Hindlimb muscle (tissue), 1 donor: ENCODE data around the gene TLE5. TPM values are rescaled to one million over a fixed set of nuclear protein-coding genes. Genes with fewer than 3 reads are reported as not detected.
A peak's percentile ranks its signal among the peaks of the same experiment; 100 is the strongest.
"Not testable (repeated sequence)": the region's sequence is repeated elsewhere in the genome, so short reads cannot be mapped to it uniquely, and the experiment has no call there.

Experiments
- DNase-seq: peaks from one replicate; pipeline ENCODE4 v3.0.0-alpha.2; 2013
- polyA plus RNA-seq: library from polyadenylated mRNA; unstranded; fragments of 120-200 nt; gene quantifications from one replicate; pipeline ENCODE4 v1.2.1, GENCODE V29; 2013; ENCODE audit not compliant: insufficient read length

TLE5 gene
- polyA plus RNA-seq, 1 donor: 691 TPM

DNA sequence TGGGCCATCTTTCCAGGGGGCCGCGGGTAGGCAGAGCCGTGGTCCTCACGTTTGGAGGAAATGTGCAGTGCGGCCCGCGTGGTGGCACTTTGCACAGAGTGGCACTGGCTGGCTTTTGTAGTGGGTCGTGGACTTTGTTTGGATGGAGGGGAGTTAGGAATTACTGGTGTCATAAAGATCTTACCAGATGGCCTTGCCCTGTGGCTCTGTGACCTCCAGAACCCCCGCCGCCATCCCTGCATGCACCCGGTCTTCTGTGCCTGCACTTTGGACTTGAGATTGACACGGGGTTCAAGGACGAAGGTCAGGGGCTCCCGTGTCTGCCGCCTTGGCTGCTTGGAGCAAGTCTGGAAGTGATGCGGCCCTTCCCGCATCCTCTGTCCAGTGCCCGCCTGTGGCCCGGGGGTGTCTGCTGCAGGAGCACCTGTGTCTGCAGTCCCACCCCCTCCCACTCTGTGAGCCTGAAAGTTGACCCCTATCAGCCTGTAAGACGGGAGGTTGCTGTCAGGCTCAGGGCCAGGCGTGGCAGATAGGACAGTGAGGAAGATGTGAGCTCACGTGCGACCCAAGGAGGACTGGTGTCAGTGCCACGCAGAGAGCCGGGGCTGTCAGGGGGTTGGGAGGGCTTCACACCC lies 34.1 kb upstream of the TLE5 start:
- no peak for DNase-seq

DNA sequence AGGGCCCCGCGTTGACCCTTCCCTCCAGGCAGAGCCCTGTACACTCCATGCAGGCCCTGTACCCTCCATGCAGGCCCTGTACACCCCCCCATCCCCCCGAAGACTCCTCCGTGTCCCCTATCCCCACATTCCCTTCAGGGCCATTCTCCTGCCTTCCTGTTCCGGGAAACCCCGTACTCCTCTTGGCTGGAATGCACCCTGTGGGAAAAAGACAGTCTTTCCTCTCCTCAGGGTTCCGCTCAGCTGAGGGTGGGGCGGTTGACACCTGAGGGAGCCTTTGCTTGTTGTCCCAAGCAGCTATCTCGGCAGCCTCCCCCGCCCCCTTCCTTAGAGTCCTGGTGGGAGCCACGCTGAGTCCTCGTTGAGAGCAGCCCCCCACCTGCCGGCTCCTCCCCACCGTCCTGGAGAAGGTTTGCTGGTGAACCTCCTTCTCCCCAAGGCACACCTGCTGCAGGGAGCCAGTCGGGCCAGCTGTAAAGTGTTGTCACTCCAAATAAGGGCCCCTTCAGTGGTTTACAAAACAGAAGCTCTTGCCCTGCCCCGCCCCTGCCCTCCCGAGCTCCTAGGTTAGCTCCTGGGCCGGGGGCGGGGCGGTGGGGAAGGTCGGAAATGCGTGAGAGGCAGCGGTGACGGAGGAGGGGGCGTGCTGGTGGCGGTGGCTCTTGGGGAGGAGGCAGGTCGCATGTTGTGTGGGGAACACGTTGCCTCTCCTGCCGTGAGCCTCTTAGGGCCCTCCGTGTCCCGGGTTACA lies 33.3 kb upstream of the TLE5 start:
- no peak for DNase-seq

DNA sequence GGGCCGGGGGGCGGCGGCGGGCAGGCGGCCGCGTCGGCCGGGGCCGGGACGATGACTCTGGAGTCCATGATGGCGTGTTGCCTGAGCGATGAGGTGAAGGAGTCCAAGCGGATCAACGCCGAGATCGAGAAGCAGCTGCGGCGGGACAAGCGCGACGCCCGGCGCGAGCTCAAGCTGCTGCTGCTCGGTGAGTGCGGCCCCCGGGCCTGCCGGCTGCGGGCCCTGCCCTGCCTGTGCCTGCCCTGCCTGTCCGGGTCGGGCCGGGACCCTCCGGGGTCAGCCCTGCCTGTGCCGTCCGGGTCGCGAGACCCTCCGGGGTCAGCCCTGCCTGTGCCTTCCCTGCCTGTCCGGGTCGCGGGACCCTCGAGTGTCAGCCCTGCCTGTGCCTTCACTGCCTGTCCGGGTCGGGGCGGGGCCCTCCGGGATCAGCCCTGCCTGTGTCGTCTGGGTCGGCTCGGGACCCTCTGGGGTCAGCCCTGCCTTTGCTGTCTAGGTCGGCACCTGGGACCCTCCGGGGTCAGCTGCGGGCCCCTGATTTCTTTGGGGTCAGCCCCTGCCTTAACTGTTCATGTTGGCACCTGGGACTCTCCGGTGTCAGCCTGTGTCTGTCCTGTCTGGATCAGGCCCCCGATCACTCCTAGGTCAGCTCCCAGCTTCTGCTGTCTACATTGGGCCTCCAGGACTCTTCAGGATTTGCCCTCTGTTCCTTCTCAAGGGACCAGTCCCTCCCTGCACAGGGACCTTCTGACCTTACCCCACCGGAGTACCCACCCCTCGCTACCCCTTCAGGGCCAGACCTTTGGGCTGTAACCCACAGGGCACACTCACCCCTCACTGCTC lies 32.5 kb upstream of the TLE5 start:
- no peak for DNase-seq

DNA sequence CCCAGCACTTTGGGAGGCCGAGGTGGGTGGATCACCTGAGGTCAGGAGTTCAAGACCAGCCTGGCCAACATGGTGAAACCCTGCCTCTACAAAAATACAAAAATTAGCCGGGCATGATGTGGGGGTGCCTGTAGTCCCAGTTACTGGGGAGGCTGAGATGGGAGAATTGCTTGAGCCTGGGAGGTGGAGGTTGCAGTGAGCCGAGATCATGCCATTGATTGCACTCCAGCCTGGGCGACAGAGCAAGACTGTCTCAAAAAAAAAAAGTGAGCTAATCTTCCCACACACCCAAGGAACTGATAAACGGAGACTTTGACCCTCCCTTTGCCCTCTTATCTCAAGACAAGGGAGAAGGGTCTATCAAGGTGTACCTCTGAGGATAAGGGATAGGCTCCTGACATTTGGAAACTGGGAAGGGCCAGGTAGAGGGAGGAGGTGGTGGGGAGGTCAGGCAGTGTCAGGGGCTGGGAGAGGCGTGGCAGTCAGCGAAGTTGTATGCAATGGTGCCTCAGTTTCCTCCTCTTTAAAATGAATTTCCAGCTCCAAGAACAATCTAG lies 27.1 kb upstream of the TLE5 start:
- not testable (repeated sequence) for DNase-seq

DNA sequence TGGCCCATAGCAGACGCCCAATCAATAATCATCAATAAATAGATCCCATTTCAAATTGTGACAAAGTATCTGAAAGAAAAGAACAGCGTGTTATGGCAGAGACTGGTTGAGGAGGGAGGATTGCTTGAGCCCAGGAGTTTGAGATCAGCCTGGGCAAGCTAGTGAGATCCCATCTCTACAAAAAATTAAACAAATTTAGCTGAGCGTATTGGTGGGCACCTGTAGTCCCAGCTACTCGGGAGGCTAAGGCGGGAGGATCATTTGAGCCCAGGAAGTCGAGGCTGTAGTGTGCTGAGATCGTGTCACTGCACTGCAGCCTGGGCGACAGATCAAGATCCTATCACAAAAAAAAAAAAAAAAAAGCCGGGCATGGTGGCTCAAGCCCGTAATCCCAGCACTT lies 25.5 kb upstream of the TLE5 start:
- DNase-seq: no peak

DNA sequence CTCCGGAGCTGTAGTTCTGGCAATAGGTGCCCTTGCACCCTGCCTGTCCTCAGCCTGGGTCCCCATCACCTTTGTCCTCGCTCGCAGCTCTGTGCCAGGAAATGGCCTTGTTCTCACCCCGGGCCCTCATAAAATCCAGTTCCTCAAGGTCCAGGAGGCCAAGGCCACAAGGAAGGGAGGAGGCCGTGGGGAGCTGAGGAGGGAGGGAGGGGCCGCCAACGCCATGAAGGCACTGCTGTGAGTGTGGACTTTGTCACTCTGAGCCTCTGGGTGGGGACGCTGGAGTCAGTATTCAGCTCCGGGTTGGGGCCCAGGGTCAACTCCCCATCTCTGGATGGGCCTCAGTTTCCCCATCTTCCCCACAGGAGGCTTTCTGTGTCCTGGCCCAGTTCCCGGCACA lies 22.6 kb upstream of the TLE5 start:
- DNase-seq: no peak

DNA sequence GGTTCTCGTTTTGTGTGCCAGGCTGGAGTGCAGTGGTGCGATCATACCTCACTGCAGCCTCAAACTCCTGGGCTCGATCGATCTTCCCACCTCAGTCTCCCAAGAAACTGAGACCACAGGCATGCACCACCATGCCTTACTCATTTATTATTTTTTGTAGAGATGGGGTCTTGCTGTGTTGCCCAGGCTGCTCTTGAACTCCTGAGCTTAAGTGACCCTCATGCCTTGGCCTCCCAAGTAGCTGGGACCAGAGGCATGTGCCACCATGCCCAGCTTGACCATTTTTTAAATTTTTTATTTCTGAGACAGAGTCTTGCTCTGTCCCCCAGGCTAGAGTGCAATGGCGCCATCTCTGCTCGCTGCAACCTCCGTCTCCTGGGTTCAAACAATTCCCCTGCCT lies 21.7 kb upstream of the TLE5 start:
- no peak for DNase-seq

DNA sequence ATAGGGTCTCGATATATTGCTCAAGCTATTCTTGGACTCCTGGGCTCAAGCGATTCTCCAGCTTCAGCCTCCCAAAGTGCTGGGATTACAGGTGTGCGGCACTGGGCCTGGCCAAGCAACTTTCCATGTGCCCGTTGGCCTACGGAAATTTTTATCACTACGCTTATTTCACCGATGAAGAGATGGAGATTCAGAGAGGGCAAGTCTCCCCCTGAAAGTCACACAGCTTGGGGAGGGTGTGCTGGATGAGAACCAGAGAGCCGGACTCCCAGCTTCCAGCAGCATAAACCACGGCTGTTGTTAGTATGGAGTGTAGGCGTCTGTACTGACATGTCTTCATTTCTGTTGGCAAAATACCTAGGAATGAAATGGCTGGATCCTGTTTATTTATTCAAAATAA lies 20.0 kb upstream of the TLE5 start:
- DNase-seq: no peak

DNA sequence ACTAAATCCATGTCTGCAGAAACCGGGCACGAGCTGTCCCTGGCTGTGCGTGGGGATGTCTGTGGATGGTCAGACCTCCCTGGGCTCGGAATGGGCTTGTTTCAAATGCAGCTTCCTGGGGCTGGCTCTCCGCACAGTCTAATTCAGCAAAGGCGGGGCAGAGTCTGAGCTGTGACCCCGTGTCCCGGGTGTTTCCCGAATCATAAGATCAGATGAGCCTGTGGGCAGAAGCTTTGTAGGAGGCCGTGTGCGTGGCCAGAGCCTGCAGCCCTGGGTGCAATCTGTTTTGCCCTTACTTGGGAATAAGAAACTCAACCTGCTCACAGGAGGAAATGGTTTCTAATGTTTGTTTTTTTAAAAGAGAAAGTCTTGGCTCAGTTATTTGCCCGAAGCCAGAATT lies 18.0 kb upstream of the TLE5 start:
- no peak for DNase-seq

DNA sequence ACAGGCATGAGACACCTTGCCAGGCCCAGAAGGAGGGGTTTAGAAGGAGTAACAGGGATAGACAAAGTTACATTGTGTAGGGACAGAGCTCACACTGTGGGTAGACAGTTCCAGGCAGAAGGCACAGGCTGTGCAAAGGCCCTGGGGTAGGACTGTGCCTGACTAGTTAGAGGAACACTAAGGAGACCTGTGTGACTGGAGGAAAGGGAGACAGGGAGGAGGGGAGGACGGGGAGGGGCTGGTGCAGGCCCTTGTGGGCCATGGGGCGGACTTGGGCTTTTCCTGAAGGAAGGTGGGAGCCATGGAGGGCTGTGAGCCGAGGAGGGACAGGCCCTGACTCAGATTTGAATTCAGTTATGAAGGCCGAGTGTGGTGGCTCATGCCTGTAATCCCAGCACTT lies 17.3 kb upstream of the TLE5 start:
- DNase-seq: no peak

DNA sequence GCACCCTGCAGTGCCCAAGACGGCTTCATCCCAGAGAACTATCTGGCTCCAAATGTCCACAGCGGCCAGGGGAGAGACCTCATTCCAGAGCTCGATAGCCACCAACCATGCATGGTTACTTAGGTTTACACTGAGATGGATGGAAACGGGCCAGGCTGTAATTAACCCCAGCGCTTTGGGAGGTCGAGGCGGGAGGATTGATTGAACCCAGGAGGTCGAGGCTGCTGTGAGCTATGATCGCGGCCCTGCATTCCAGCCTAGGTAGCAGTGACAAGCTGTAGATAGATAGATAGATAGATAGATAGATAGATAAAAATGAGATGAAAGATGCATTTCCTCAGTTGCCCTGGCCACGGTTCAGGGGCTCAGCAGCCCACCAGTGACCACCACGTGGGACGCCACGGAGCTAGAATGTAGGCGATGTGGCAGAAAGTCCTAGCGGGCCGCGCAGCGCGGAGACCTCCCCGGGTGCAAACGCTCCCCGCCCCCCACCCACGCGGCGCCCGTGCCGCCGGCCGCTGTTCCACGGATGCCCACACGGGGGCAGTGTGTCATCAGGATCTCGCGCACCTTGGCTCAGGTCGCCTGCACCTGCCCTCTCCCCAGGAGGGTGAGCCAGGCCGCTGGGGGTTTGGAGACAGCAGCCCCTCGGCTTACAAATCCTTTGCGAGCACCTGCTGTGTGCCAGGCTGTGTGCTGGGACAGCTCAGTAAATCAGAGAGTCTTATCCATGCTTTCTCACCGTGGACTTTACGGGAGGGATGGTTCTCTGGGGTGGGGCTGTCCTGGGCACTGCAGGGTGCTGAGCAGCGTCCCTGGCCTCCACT lies 13.5 kb upstream of the TLE5 start:
- peak; percentile 63 for DNase-seq

DNA sequence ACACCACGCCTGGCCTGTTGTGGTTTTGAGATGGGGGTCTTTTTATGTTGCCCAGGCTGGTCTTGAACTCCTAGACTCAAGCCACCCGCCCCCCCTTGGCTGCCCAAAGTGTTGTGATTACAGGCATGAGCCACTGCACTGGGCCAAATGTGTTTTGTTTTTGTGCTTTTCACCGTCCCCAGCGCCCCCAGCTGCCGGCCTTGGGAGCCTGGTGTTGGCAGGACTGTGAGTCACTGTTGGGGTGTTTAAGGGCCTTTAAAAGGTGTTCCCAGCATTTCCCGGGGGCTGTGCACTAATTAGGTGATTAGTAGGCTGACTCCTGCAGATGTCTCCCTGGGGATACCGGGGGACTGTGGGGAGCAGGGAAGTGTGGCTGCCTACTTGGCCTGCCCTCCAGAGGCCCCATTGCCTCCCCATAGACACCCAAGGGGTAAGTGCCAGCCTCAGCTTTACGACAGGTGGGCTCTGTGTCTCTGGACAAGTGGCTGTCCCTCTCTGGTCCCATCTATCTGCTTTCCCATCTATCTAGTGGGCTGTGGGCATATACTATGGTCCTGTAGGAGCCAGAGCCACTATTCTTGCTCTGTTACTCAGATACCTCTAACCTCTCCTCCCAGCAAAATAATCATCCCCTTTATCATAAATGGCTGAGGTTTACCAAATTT lies 11.8 kb upstream of the TLE5 start:
- DNase-seq: no peak

DNA sequence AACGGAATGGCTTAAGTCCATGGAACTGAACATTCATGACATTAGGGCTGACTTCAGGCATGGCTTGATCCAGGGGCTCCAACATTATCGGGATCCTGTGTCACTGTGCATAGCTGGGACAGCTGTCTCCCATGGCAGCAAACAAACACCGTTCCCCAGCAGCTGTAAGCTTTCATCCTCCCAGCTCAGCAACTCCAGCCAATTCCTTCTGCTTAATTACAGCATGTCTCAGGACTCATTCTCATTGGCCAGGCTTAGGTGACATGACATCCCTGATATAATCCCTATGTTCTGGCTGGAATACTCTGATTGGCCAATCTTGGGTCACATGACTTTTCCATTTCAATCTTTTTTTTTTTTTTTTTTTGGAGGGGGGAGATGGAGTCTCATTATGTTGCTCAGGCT lies 10.9 kb upstream of the TLE5 start:
- peak; percentile 59 for DNase-seq

DNA sequence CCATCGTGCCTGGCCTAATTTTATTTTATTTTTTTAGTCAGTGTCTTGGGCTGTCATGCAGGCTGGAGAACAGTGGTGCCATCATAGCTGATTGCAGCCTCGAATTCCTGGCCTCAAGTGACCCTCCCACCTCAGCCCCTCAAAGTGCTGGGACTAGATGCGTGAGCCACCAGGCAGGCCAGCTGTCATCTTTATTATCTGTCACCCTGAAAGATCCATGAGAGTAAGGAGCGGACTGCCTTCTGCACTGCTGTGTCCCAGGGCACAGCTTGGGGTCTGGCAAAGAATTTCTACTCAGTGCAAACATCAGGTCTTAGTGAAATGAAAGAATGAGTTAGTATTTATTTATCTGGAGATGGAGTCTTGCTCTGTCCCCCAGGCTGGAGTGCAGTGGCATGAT lies 9.5 kb upstream of the TLE5 start:
- no peak for DNase-seq

DNA sequence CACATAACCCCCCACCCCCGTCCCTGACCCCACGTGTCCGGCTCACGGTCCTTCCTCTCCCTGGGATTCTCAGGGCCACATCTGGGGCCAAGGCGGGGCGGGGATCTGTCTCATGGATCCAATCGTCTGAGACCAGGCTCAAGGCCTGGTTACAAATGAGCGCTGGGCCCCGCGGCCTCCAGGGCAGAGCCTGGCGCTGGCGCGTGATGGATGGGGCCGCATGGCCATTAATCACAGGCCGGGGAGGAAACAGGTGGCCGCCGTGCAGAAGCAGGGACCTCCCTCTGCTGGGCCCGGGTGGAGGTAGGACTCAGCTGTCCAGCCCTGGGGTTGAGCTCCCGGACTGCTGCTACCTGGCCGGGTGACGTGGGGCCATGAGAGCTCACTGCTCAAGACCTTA lies 5.8 kb upstream of the TLE5 start:
- DNase-seq: no peak

DNA sequence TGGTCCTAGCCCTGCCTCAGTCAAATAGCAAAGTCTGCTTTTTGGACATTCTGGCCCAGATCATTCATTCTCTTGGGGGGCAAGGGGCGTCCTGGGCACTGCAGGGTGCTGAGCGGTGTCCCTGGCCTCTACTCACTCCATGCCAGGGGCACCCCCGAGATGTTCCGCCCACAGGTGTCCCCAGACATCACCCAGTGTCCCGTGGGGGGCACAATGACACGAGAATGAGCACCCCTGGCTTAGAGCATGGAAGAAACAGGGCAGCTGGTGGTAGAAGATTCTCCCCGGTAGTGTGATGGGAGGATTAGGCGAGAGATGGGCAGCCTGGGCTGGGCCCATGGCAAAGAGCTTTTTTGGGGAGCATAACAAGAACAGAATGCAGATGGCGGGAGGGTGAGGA lies 5.3 kb upstream of the TLE5 start:
- DNase-seq: no peak

DNA sequence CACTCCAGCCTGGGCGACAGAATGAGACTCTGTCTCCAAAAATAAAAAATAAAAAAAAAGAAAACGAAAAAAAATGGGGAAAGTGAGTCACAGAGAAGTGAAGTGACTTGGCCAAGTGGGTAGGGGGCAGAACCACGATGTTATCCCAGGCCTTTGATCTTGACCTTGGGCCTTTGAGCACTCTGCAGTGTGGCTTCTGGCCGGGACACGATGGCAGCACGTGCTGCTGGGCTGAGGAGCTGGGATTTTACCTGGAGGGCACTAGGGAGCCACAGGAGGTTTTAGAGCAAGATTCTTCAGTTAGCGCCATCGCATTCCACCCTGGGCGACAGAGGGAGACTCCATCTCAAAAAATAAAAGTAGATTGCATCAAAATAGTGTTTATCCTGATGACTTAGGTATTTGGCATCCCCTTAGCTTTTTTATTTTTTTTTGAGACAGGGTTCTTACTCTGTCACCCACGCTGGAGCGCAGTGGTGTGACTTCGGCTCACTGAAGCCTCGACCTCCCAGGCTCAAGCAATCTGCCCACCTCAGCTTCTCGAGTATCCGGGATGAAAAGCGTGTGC lies 4.3 kb upstream of the TLE5 start:
- DNase-seq: no peak

DNA sequence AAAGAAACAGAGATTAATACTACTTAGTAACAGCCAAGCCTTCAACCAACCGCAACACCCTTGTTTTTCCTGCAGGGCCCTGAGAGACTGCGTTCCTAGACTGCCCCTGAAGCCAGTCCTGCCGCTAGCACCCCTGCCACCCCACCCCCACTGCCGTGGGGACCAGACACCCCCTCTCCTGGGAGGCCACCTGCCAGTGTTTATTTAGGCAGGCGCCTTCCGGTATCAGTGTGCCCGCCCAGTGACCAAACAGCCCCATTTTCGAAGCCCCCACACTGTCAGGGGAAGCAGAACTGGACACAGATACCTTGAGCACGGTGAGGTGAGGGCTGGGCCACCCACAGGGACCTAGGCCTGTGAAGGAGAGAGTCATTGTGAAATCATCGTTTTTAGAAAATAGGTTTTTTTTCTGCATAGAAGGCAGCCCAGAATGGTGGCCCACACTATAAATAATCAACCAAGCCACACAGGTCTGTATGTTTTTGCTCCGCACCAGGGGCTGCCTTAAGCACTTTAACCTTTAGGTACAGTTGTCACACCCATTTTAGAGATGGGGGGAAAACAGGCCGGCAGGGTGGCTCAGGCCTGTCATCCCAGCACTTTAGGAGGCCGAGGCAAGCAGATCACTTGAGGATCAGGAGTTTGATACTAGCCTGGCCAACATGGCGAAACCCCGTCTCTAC lies 3.5 kb upstream of the TLE5 start:
- no peak for DNase-seq

DNA sequence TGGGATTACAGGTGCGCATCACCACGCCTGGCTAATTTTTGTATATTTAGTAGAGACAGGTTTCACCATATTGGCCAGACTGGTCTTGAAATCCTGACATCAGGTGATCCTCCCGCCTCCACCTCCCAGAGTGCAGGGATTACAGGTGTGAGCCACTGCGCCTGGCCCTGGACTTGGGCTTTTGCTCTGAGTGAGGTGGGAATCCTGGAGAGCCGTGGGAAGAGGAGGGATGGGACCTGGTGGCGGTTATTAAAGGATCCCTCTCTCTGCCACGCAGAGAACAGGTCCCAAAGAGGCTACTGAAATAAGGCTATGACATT lies 1.7 kb upstream of the TLE5 start:
- DNase-seq: no peak

DNA sequence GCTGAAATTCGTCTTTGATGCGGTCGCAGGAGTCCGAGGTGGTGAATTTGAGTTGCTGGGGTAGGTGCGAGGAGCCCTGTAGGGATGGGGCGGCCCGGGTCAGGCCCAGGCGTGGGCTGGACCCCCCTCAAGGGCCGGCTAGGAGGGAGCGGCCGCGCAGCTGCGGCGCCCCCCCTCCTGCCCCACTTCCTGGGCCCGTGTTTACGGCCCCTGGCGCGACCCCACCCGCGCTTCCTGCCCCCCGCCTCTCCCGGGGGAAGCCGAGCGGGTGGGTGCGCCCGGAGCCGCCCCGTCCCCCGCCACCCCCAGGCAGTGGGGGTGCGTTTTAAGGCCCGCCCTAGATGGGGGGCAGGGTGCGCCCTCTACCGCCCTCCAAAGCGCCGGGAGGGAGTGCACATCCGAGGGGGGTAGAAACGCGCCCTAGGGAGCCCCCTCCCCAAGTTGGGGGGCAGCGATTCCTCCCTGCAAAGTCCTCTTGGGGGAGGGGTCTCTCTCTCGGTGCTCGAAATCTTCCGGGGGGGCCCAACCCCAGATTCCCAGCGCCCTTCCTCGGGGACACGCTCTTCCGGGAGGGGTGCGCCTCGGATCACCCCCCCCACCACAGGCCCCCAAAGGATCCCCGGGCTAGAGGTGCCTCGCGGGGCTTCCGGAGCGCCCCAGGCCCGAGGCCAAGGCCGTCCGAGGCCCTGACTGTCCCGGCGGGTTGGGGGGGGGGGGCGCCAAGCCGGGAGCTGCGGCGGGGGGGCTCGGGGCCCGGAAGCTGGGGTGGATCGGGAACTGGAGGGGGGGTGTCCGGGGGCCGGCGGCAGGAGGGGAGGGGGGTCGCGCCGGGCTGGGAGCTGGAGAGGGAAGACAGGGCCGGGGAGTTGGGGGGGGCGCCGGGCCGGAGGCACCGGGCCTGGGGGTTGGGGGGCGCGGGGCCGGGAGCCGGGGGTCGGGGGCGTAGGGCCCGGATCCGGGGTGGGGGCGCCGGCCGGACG lies 823 bp downstream of the TLE5 start:
- no peak for DNase-seq
